Measurements from ENCODE around the gene UQCC3.
"Not testable (repeated sequence)": the region's sequence is repeated elsewhere in the genome, so short reads cannot be mapped to it uniquely, and the experiment has no call there.

UQCC3 gene

GRCh38 chr11:62671608-62672389, at the start of gene UQCC3, which contains the start of gene LBHD1:
UQCC3 (plus strand) TSS chr11:62671673; CDS start chr11:62671746, 73 bp downstream.
LBHD1 (minus strand) TSS chr11:62672267; CDS start chr11:62670031, 2,236 bp downstream.
- H3K36me3 Mint-ChIP-seq, result peaks cover 24 to 51% of the 10 kb centered on the region in 2 donors
- ATAC-seq (replicated peaks) (peak; percentile 88 to 89), DNase-seq (peak; percentile 79)
- H3K27ac Mint-ChIP-seq, result peak within 1 kb of the TSS; percentile 98
- H3K4me1 Mint-ChIP-seq, result peaks cover 19 to 56% of the 10 kb centered on the region in 2 donors
- H3K4me3 Mint-ChIP-seq, result peak within 1 kb of the TSS; percentile 97 to 99
- H3K27me3 Mint-ChIP-seq, result no peaks in the 10 kb centered on the region
- H3K9me3 Mint-ChIP-seq, result no peaks in the 10 kb centered on the region

GRCh38 chr11:62622476-62623089, 48.9 kb upstream of the UQCC3 start:
- ATAC-seq (replicated peaks) (no peak), DNase-seq (no peak)
- Mint-ChIP-seq H3K27me3 (no peaks in the 10 kb centered on the region), H3K27ac (peak overlapping the region; percentile 98), H3K4me1 (peaks cover 6 to 32% of the 10 kb centered on the region in 2 donors), H3K9me3 (no peaks in the 10 kb centered on the region), H3K36me3 (peaks cover 16 to 41% of the 10 kb centered on the region in 2 donors), H3K4me3 (peak overlapping the region; percentile 93 to 96)

- Mint-ChIP-seq H3K27ac (peak overlapping the region; percentile 2), H3K27me3 (no peaks in the 10 kb centered on the region), H3K9me3 (no peaks in the 10 kb centered on the region), H3K36me3 (peaks cover 46 to 68% of the 10 kb centered on the region in 2 donors), H3K4me1 (peaks cover 0 to 7% of the 10 kb centered on the region in 2 donors), H3K4me3 (no peak overlapping the region)
- DNase-seq, result no peak
- no peak for ATAC-seq (replicated peaks)
These were observed 43.8 kb upstream of the UQCC3 start for GRCh38 chr11:62627713-62628112.

GRCh38 chr11:62632492-62632891, 39.0 kb upstream of the UQCC3 start:
- H3K9me3 Mint-ChIP-seq, result no peaks in the 10 kb centered on the region
- peaks cover 4 to 6% of the 10 kb centered on the region in 2 donors for H3K4me1 Mint-ChIP-seq
- H3K27me3 Mint-ChIP-seq, result no peaks in the 10 kb centered on the region
- DNase-seq, result no peak
- peaks cover 61 to 69% of the 10 kb centered on the region in 2 donors for H3K36me3 Mint-ChIP-seq
- H3K27ac Mint-ChIP-seq, result no peak overlapping the region
- no peak for ATAC-seq (replicated peaks)
- no peak overlapping the region for H3K4me3 Mint-ChIP-seq

- Mint-ChIP-seq H3K36me3 (peaks cover 22 to 28% of the 10 kb centered on the region in 2 donors), H3K27ac (peak overlapping the region; percentile 42), H3K27me3 (no peaks in the 10 kb centered on the region), H3K9me3 (no peaks in the 10 kb centered on the region), H3K4me1 (peaks cover 20 to 52% of the 10 kb centered on the region in 2 donors), H3K4me3 (peak overlapping the region in 1 of 2 donors; percentile 25)
- DNase-seq (no peak), ATAC-seq (replicated peaks) (no peak)
These were observed 27.3 kb upstream of the UQCC3 start for GRCh38 chr11:62644220-62644619.

GRCh38 chr11:62645671-62645945, 25.9 kb upstream of the UQCC3 start:
- H3K9me3 Mint-ChIP-seq, result no peaks in the 10 kb centered on the region
- ATAC-seq (replicated peaks), result peak; percentile 3
- H3K36me3 Mint-ChIP-seq, result peaks cover 21 to 25% of the 10 kb centered on the region in 2 donors
- H3K4me3 Mint-ChIP-seq, result peak overlapping the region; percentile 94 to 100
- peak overlapping the region; percentile 97 for H3K27ac Mint-ChIP-seq
- H3K27me3 Mint-ChIP-seq, result no peaks in the 10 kb centered on the region
- no peak for DNase-seq
- H3K4me1 Mint-ChIP-seq, result peaks cover 16 to 52% of the 10 kb centered on the region in 2 donors

- Mint-ChIP-seq H3K27ac (peak within 1 kb of the TSS; percentile 97), H3K36me3 (peaks cover 22 to 23% of the 10 kb centered on the region in 2 donors), H3K27me3 (no peaks in the 10 kb centered on the region), H3K9me3 (no peaks in the 10 kb centered on the region), H3K4me1 (peaks cover 16 to 52% of the 10 kb centered on the region in 2 donors), H3K4me3 (peak within 1 kb of the TSS; percentile 94 to 100)
- peak; percentile 98 to 99 for ATAC-seq (replicated peaks)
- peak; percentile 96 for DNase-seq
These were observed 25.3 kb upstream of the UQCC3 start, which contains the start of gene GANAB for GRCh38 chr11:62645946-62646824. GANAB (minus strand) TSS chr11:62646613; CDS start chr11:62646599, 14 bp downstream.

GRCh38 chr11:62646825-62647608, 24.5 kb upstream of the UQCC3 start:
- H3K36me3 Mint-ChIP-seq, result peaks cover 22 to 23% of the 10 kb centered on the region in 2 donors
- H3K9me3 Mint-ChIP-seq, result no peaks in the 10 kb centered on the region
- no peak for DNase-seq
- peak overlapping the region; percentile 97 for H3K27ac Mint-ChIP-seq
- peaks cover 16 to 49% of the 10 kb centered on the region in 2 donors for H3K4me1 Mint-ChIP-seq
- H3K4me3 Mint-ChIP-seq, result peak overlapping the region; percentile 94 to 100
- ATAC-seq (replicated peaks), result no peak
- no peaks in the 10 kb centered on the region for H3K27me3 Mint-ChIP-seq

- peaks cover 21 to 26% of the 10 kb centered on the region in 2 donors for H3K36me3 Mint-ChIP-seq
- no peaks in the 10 kb centered on the region for H3K9me3 Mint-ChIP-seq
These were observed 23.9 kb upstream of the UQCC3 start for GRCh38 chr11:62647609-62648005.

GRCh38 chr11:62648185-62648966, 23.1 kb upstream of the UQCC3 start:
- no peaks in the 10 kb centered on the region for H3K9me3 Mint-ChIP-seq
- peaks cover 21 to 57% of the 10 kb centered on the region in 2 donors for H3K4me1 Mint-ChIP-seq
- H3K27me3 Mint-ChIP-seq, result no peaks in the 10 kb centered on the region
- ATAC-seq (replicated peaks) (no peak), DNase-seq (no peak)
- peaks cover 20 to 26% of the 10 kb centered on the region in 2 donors for H3K36me3 Mint-ChIP-seq
- H3K27ac Mint-ChIP-seq, result no peak overlapping the region
- H3K4me3 Mint-ChIP-seq, result no peak overlapping the region

More at GRCh38 chr11:62647609-62648005, 23.9 kb upstream of the UQCC3 start:
- DNase-seq, result no peak
- Mint-ChIP-seq H3K27me3 (no peaks in the 10 kb centered on the region), H3K27ac (peak overlapping the region; percentile 62), H3K4me3 (no peak overlapping the region), H3K4me1 (peaks cover 20 to 54% of the 10 kb centered on the region in 2 donors)
- no peak for ATAC-seq (replicated peaks)

GRCh38 chr11:62648967-62649364, 22.5 kb upstream of the UQCC3 start:
- Mint-ChIP-seq H3K27ac (peak overlapping the region; percentile 62), H3K4me1 (peaks cover 24 to 61% of the 10 kb centered on the region in 2 donors), H3K4me3 (no peak overlapping the region), H3K9me3 (no peaks in the 10 kb centered on the region), H3K36me3 (peaks cover 20 to 25% of the 10 kb centered on the region in 2 donors), H3K27me3 (no peaks in the 10 kb centered on the region)
- DNase-seq (no peak), ATAC-seq (replicated peaks) (no peak)

- Mint-ChIP-seq H3K4me1 (peaks cover 21 to 61% of the 10 kb centered on the region in 2 donors), H3K4me3 (no peak overlapping the region)
These were observed 22.0 kb upstream of the UQCC3 start for GRCh38 chr11:62649486-62649885.

GRCh38 chr11:62650283-62650682, 21.2 kb upstream of the UQCC3 start:
- DNase-seq; H3K9me3 Mint-ChIP-seq; H3K4me3 Mint-ChIP-seq; ATAC-seq (replicated peaks); H3K27me3 Mint-ChIP-seq: not testable (repeated sequence)
- H3K27ac Mint-ChIP-seq, result peak overlapping the region; percentile 5
- H3K4me1 Mint-ChIP-seq, result peaks cover 17 to 53% of the 10 kb centered on the region in 2 donors
- peaks cover 16 to 20% of the 10 kb centered on the region in 2 donors for H3K36me3 Mint-ChIP-seq

More at GRCh38 chr11:62649486-62649885, 22.0 kb upstream of the UQCC3 start:
- ATAC-seq (replicated peaks) (no peak), DNase-seq (no peak)
- Mint-ChIP-seq H3K36me3 (peaks cover 19 to 20% of the 10 kb centered on the region in 2 donors), H3K27me3 (no peaks in the 10 kb centered on the region), H3K9me3 (no peaks in the 10 kb centered on the region), H3K27ac (peak overlapping the region; percentile 62)
